Breast epithelium (tissue), 3 donors: Measurements from ENCODE around the gene ASIC4.

ENCODE experiments used
- POLR2AphosphoS5 ChIP-seq, 3 donors: sonication (generic); formaldehyde crosslinking; IDR thresholded peaks; one replicate each; pipeline ENCODE4 v1.6.1; 2017; ENCODE audit warnings: antibody characterized with exemption in 3 of 3
- TF ChIP-seq, protein P1 (sequence below), 3 donors: fragments of 450-650 bp; IDR thresholded peaks; one replicate each; pipeline ENCODE4 v1.5.1; 2016 to 2017; ENCODE audit warnings: antibody characterized with exemption in 3 of 3, mild to moderate bottlenecking in 3 of 3, moderate library complexity in 3 of 3

GRCh38 chr2:219497495-219498279 is 16.6 kb upstream of the ASIC4 start:
- TF ChIP-seq, protein P1, sequence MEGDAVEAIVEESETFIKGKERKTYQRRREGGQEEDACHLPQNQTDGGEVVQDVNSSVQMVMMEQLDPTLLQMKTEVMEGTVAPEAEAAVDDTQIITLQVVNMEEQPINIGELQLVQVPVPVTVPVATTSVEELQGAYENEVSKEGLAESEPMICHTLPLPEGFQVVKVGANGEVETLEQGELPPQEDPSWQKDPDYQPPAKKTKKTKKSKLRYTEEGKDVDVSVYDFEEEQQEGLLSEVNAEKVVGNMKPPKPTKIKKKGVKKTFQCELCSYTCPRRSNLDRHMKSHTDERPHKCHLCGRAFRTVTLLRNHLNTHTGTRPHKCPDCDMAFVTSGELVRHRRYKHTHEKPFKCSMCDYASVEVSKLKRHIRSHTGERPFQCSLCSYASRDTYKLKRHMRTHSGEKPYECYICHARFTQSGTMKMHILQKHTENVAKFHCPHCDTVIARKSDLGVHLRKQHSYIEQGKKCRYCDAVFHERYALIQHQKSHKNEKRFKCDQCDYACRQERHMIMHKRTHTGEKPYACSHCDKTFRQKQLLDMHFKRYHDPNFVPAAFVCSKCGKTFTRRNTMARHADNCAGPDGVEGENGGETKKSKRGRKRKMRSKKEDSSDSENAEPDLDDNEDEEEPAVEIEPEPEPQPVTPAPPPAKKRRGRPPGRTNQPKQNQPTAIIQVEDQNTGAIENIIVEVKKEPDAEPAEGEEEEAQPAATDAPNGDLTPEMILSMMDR (IDR thresholded peaks at IDR 0.05), result no peak
- no peak for TF ChIP-seq POLR2AphosphoS5 (IDR thresholded peaks at IDR 0.05)
